ENCODE measurements around the gene IRS4. TPM values are rescaled to one million over a fixed set of nuclear protein-coding genes. Genes with fewer than 3 reads are reported as not detected.

The IRS4 gene
- total RNA-seq, 4 donors from 2014 or later: 0.11 to 2.5 TPM; not detected in 2

DNA sequence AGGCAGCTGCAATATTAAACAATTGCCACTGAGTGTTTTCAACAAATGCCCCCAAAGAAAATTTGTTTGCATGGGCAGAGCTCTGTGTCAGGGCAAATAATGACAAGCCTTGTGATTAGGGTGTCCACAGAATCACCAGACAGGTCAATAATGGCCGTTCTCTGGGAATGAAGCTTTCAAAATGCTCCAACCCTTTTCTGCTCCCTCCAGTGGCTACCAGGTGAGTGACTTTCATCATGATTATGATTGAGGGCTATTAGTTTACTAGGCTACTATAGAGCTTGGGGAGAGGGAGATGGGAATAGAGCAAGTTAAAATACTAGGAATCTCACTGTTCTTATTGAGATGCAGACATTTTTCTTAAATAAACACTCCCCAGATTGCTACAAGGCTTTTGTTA is 23.5 kb downstream of the IRS4 start:
- TF ChIP-seq, protein P1, sequence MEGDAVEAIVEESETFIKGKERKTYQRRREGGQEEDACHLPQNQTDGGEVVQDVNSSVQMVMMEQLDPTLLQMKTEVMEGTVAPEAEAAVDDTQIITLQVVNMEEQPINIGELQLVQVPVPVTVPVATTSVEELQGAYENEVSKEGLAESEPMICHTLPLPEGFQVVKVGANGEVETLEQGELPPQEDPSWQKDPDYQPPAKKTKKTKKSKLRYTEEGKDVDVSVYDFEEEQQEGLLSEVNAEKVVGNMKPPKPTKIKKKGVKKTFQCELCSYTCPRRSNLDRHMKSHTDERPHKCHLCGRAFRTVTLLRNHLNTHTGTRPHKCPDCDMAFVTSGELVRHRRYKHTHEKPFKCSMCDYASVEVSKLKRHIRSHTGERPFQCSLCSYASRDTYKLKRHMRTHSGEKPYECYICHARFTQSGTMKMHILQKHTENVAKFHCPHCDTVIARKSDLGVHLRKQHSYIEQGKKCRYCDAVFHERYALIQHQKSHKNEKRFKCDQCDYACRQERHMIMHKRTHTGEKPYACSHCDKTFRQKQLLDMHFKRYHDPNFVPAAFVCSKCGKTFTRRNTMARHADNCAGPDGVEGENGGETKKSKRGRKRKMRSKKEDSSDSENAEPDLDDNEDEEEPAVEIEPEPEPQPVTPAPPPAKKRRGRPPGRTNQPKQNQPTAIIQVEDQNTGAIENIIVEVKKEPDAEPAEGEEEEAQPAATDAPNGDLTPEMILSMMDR (IDR thresholded peaks at IDR 0.05): no peak
- TF ChIP-seq POLR2AphosphoS5 (IDR thresholded peaks at IDR 0.05) (no peak), POLR2A (IDR thresholded peaks at IDR 0.05; ENCODE audit: low read depth) (no peak), EP300 (IDR thresholded peaks at IDR 0.05) (no peak)
- intact Hi-C loops (cut with DNase I): no loop called here
- Histone ChIP-seq H3K4me3 (no peak overlapping the region), H3K36me3 (no peaks in the 10 kb centered on the region), H3K27ac (replicated peaks in 1 of 4) (no peak overlapping the region), H3K4me1 (no peaks in the 10 kb centered on the region), H3K9me3 (peaks cover 0 to 8% (median 0%) of the 10 kb centered on the region in 4 donors), H3K27me3 (no peaks in the 10 kb centered on the region)
- 70% methylated on average over 1 of the region's 1 CpG for whole genome bisulfite sequencing
- DNase-seq (ENCODE audit: extremely low spot score): no peak

DNA sequence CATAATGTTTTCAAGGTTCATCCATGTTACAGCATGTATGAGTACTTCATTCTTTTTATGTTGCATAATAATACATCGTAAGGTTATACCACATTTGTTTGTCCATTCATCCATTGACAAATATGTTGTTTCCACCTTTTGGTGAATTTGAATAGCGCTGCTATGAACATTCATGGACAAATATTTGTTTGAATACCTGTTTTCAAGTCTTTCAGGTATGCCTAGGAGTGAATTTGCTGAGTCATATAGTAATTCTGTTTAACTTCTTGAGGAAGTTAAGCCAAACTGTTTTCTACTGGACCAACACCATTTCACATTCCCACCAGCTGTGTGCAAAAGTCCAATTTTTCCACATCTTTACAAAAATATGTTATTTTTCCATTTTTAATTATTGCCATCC is 31.5 kb downstream of the IRS4 start:
- Histone ChIP-seq H3K36me3 (no peaks in the 10 kb centered on the region), H3K9me3 (no peaks in the 10 kb centered on the region), H3K27me3 (no peaks in the 10 kb centered on the region), H3K27ac (replicated peaks in 1 of 4) (no peak overlapping the region), H3K4me3 (no peak overlapping the region), H3K4me1 (peaks cover 0 to 9% (median 0%) of the 10 kb centered on the region in 4 donors)
- no peak for TF ChIP-seq POLR2A (IDR thresholded peaks at IDR 0.05; ENCODE audit: low read depth)
- no peak for TF ChIP-seq EP300 (IDR thresholded peaks at IDR 0.05)
- DNase-seq (ENCODE audit: extremely low spot score): no peak
- intact Hi-C loops (cut with DNase I): no loop called here
- 84% methylated on average over 2 of the region's 2 CpGs for WGBS

DNA sequence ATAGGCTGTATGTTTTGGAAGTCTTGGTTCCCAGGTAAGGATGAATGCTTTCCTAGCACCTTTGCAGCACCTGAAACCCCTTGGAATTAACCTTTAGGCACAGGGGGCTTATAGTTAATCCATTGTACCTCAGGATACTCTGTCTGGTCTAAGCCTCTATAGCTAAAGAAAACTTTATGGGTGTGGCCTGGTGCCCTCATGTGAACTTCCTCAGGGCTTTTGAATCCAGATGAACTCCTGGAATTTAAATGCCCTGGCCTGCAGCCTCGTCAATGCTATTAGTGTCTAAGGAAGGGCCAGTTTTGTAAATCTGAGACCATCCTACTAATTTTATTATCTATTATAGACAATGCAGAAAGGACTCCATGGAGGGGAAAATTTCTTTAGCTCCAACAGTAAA is 33.8 kb downstream of the IRS4 start:
- TF ChIP-seq POLR2AphosphoS5 (IDR thresholded peaks at IDR 0.05) (no peak), EP300 (IDR thresholded peaks at IDR 0.05) (no peak), POLR2A (IDR thresholded peaks at IDR 0.05; ENCODE audit: low read depth) (no peak)
- TF ChIP-seq, protein P1 (IDR thresholded peaks at IDR 0.05): no peak
- Histone ChIP-seq H3K27ac (replicated peaks in 1 of 4) (no peak overlapping the region), H3K4me3 (no peak overlapping the region), H3K27me3 (no peaks in the 10 kb centered on the region), H3K36me3 (no peaks in the 10 kb centered on the region), H3K9me3 (no peaks in the 10 kb centered on the region), H3K4me1 (peaks cover 0 to 9% (median 0%) of the 10 kb centered on the region in 4 donors)
- 26% methylated on average over 1 of the region's 1 CpG for WGBS
- intact Hi-C loops (cut with DNase I): no loop called here
- DNase-seq (ENCODE audit: extremely low spot score): no peak

DNA sequence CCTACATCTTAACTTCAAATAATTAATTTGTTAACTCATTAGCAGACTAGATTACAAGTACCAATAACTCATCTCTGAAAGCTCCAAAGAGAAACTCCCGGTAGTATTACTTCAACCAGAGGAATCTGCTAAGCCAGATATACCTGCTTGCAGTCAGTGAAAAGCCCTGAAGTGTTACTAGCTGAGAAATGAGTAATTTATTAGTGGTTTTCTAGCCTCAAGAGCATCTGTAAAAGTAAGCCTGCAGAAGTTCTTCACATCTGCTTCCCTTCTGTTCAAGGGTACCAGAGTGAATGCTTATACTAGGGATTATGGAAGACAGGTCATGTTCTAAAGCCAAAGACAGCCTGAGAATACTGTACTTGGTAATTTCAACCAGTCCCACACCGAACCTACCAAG is 34.7 kb downstream of the IRS4 start:
- Histone ChIP-seq H3K4me1 (peaks cover 0 to 9% (median 0%) of the 10 kb centered on the region in 4 donors), H3K4me3 (no peak overlapping the region), H3K36me3 (no peaks in the 10 kb centered on the region), H3K9me3 (no peaks in the 10 kb centered on the region), H3K27ac (replicated peaks in 1 of 4) (no peak overlapping the region), H3K27me3 (no peaks in the 10 kb centered on the region)
- no peak for DNase-seq (ENCODE audit: extremely low spot score)
- no peak for TF ChIP-seq POLR2AphosphoS5 (IDR thresholded peaks at IDR 0.05)
- TF ChIP-seq, protein P1 (IDR thresholded peaks at IDR 0.05): no peak
- no peak for TF ChIP-seq EP300 (IDR thresholded peaks at IDR 0.05)
- TF ChIP-seq POLR2A (IDR thresholded peaks at IDR 0.05; ENCODE audit: low read depth): no peak
- intact Hi-C loops (cut with DNase I): no loop called here
- WGBS: 73% methylated on average over 2 of the region's 2 CpGs

DNA sequence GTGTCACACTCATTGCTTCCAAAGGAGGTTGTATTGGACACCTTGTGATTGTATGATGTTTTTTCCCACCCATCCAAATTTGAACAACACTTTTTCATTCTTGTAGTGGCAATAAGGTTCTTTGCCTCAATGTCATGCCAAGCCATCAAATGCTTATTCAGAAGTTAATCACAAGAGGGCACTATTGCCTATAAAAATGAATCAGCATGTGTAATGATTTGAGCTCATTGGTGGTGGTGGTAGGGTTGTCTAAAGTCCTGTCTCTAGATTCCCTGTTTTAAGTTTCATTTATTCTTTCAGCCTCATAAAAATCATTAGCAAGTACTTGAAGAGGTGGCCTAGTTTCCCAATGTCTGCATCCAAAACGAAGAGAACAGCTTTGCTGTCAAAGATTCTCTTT is 37.0 kb downstream of the IRS4 start:
- Histone ChIP-seq H3K4me1 (peaks cover 0 to 9% (median 0%) of the 10 kb centered on the region in 4 donors), H3K27ac (replicated peaks in 1 of 4) (no peak overlapping the region), H3K4me3 (no peak overlapping the region), H3K27me3 (no peaks in the 10 kb centered on the region), H3K36me3 (peaks cover 0 to 12% (median 0%) of the 10 kb centered on the region in 4 donors), H3K9me3 (no peaks in the 10 kb centered on the region)
- TF ChIP-seq, protein P1 (IDR thresholded peaks at IDR 0.05): peak in 1 of 3 experiments; percentile 20
- TF ChIP-seq POLR2A (IDR thresholded peaks at IDR 0.05; ENCODE audit: low read depth): no peak
- intact Hi-C loops (cut with DNase I): no loop called here
- no peak for DNase-seq (ENCODE audit: extremely low spot score)
- 36% methylated on average over 1 of the region's 1 CpG for WGBS
